HG03045 (cell line): ENCODE measurements around the gene SCP2.

Source experiments
- ATAC-seq: cut with Tn5 transposase; IDR thresholded peaks from one replicate; pipeline ENCODE4 v1.9.1; 2021; ENCODE audit warnings: mild to moderate bottlenecking, moderate library complexity; ENCODE audit not compliant: unreplicated experiment

SCP2 gene

GRCh38 chr1:53080041-53080440, 153.0 kb downstream of the SCP2 start:
- ATAC-seq, result no peak

GRCh38 chr1:53080769-53081168, 153.7 kb downstream of the SCP2 start:
- no peak for ATAC-seq

DNA sequence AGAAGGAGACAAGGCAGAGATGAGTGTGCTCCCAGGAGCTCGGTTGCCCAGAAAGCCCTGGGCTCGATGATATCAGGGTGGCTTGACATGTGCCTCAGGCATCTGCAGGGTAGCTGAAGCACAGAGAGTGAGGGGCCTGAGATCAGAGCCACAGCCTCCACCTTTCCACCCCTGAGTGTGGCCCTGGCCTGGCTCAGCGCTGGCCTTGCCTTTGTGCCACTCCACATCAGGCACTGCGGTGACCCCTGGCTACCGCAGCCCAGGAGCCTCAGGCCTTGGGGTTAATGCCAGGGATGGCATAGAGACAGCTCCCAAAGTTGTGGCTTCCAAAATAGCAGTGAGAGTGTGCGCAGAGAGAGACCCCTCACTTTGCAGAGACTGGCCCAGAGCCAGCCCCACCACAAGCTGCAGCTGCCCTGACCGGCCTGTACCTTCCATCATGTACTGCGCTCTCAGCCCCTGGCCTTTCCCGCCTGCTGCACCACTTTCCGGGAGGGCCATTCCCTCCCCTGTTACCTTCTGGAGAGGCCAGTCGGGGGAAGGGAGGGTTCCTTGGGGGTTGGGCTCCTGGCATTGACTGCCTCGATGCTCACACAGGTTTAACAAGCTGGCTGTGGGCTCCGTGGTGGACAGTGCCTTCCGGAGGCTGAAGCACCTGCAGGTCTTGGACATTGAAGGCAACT, 154.4 kb downstream of the SCP2 start:
- no peak for ATAC-seq

GRCh38 chr1:53082826-53083455, 155.9 kb downstream of the SCP2 start:
- no peak for ATAC-seq

GRCh38 chr1:53083636-53084588, 156.8 kb downstream of the SCP2 start:
- ATAC-seq, result no peak

DNA sequence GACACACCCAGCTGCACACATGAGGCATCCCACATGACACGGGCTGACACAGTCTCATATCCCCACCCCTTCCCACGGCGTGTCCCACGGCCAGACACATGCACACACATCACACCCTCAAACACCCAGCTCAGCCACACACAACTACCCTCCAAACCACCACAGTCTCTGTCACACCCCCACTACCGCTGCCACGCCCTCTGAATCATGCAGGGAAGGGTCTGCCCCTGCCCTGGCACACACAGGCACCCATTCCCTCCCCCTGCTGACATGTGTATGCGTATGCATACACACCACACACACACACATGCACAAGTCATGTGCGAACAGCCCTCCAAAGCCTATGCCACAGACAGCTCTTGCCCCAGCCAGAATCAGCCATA, 157.5 kb downstream of the SCP2 start:
- no peak for ATAC-seq

- no peak for ATAC-seq
Measured at GRCh38 chr1:53085405-53085804, 158.3 kb downstream of the SCP2 start.

DNA sequence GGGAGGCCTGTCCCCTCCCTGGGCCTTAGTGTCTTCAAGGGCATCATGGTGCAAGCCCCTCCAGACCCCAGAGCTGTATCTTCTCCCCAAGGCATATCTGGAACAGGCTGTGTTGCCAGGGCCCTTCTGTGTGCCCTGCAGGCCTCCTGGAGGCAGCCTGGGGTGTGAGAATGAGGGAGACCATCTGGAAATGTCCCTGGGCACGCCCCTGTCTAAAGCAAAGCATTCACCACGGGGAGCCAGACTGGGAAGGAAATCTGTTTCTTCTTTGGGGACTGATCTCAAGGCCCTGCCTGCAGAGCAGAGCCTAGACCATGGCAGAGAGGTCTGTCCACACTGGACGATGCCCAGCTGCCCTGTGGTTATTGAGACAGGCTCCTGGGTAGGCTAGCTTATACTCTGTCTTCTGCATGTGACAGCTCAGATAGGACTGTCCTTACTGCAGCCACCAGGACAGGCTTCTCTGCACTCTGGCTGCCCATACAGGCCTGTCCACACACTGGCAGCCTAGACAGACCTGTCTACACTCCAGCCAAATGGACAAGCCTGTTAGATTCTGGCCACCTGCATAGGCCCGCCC, 159.5 kb downstream of the SCP2 start:
- ATAC-seq, result no peak

DNA sequence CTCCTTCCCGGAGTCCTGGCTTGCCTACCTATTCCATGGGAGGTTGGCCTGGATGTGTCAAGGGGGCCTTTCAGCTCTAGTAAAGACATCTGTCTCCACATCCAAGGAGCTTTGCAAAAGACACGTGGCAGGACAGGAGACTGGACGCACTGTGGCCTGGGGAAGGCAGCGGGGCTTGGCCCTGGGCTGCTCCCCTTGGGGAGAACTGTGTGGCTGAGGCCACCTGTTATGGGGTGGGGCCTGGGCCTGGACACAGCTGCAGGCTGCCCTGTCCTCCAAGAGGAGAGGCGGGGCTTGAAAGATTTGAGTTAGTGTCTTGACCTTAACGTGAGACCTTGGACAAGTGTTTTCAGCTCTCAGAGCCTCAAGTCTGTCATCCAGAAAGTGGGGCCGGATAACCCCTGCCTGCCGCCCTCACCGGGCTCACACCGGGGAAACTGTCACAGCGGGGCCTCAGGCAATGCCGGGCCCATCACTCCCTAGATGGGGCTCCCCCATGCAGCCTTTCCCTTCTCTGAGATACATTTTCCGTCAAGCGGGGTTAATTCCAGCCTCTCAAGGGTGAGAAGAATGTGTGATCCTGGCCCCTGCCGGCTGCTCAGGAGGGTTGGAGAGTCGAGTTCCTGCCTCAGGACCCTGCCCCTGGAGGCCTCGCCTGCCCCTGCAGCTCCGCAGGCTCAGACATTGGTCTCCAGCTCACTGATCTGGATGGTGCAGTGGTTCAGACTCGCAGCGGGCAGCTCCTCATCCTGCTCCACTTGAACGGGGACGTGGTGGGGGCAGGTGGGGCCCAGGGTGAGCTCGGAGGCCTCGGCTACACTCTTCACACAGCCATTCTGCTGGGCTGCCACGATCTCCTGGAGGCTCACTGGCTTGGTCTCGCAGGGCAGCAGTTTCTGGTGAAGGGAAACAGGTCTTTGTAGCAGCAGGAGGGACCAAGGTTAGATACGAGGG, 160.5 kb downstream of the SCP2 start:
- ATAC-seq, result no peak

DNA sequence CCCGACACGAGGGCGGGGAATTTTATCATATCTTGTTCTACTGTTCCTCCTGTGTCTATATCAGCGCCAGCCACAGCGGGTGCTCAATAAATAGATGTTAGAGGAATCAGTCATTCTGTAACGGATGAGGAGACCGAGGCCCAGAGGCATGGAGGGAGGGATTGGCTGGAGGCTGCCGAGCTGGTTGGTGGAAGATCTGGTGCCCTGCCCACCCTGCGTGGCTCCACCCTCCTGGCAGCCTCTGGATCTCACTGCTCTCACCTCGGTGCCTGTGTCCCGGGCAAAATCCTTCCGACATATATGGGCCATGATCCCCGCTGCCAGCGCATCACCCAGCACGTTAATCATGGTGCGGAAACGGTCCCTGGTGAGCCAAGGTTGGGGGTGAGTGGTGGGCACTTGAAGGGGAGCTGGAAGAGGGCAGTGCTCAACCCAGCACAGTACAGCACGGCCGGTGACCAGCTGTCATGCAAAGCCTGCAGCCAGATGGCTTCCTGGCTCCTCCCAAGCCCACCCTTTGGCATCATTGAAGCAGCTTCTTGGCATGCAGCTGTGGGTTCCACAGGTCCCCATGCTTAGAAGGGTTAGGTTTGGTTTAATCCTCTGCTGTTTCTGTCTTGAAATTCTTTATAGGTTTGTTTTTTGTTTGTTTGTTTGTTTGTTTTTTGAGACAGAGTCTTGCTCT, 161.7 kb downstream of the SCP2 start:
- no peak for ATAC-seq

DNA sequence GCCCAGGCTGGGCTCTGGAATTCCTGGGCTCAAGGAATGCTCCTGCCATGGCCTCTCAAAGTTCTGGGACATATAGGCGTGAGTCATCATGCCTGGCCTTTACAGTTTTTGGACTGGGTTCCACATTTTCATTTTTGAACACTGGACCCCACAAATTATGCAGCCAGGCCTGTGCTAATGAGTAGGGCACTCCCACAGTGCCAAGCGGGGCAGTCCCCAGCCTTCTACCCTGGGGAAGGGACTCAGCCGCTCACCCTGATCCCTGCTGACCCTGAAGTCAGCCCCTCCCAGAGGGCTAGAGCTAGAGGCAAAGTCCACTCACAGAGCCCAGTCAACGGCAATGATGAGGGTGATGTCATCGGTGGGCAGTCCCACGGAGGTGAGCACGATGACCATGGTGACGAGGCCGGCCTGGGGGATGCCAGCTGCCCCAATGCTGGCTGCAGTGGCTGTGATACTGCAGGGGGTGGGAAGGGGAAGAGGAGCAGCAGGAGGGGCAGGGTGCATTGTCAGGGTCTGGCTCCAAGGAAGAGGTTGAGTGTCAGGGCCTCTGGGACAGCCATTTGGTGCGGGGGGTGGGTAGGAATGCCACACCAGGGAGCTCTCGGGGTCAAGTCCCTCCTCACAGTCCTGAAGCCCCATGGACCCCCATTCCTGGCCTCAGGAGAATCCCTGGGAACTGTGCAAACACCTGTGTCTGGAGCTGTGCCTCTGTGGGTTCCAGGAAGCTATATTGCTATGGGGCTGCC, 162.6 kb downstream of the SCP2 start:
- no peak for ATAC-seq

DNA sequence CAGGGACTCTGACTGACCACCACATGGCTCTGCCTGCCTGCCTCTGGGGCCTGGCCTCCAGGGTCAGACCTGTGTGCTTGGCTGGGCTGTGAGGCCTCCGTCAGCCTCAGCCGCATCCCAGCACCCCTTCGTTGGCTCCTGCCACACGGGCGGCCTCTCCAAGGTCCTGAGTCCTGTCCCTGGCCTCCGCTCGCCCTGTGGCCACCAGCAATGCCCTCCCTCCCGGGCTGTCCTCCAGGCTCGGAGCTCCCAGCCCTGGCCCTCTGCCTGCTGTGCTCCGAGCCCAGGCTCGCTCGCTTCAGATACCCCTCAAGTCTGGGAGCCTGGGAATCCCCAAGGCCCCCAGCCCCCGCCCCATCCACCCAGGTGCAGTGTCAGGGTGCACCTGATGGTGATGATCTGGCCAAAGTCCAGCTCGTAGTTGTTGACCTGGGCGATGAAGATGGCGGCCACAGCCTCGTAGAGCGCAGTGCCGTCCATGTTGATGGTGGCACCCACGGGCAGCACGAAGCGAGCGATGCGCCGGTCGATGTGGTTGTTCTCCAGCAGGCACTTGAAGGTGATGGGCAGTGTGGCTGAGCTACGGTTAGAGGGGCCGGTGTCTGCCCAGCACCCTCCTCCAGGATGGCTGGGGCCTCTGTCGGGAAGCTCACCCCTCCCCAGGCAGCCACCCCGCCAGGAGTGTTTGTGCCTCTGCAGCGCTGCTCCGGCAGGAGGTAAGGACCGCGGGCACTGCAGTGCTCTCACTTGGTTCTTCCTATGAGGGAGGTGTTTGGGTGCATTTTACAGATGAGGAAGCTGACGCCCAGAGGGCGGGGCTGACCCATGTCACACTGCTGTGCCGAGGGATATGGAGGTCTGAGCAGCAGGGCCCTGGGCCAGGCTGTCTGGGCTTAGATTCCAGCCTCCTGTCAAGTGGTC, 163.4 kb downstream of the SCP2 start:
- ATAC-seq, result no peak

- ATAC-seq, result no peak
Measured at GRCh38 chr1:53091841-53092645, 165.0 kb downstream of the SCP2 start.

- ATAC-seq, result no peak
Measured at GRCh38 chr1:53092659-53093450, 165.8 kb downstream of the SCP2 start.

DNA sequence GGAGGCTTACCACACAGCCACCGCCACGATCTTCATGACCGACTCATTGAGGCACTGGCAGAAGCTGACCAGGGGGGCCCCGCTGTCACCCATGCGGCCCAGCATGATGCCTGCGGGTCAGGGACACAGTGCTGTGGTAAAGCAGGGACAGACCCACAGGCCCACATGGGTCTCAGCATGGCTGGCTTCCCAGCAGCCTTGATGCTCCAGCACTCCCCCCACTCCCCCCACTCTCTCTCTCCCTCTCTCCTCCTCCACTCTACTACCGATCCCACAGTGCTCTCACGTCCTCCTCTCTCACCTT, 166.3 kb downstream of the SCP2 start:
- no peak for ATAC-seq

GRCh38 chr1:53093778-53094532, 166.9 kb downstream of the SCP2 start:
- ATAC-seq, result no peak
